Mesothelial cell of epicardium (in vitro differentiated cells): ENCODE measurements around the gene MFSD6. TPM values are rescaled to one million over a fixed set of nuclear protein-coding genes. Genes with fewer than 3 reads are reported as not detected.

Experiments
- DNase-seq, 2 experiments: peaks; one replicate each; pipeline ENCODE4 v3.0.0; 2021; ENCODE audit warnings: low spot score in 2 of 2; ENCODE audit not compliant: unreplicated experiment in 2 of 2
- H3K27ac Mint-ChIP-seq: 2 replicates; pipeline ENCODE4 v1.8.0; 2021; ENCODE audit warnings: mixed read lengths
- H3K27me3 Mint-ChIP-seq: 2 replicates; pipeline ENCODE4 v1.8.0; 2021; ENCODE audit warnings: low read depth, mixed read lengths
- H3K36me3 Mint-ChIP-seq: 2 replicates; pipeline ENCODE4 v1.8.0; 2021; ENCODE audit warnings: mixed read lengths
- H3K4me1 Mint-ChIP-seq: 2 replicates; pipeline ENCODE4 v1.8.0; 2021; ENCODE audit warnings: mixed read lengths
- H3K4me3 Mint-ChIP-seq: 2 replicates; pipeline ENCODE4 v1.8.0; 2021; ENCODE audit warnings: mild to moderate bottlenecking, moderate library complexity, mixed read lengths
- H3K9me3 Mint-ChIP-seq: 2 replicates; pipeline ENCODE4 v1.8.0; 2021; ENCODE audit warnings: mixed read lengths
- total RNA-seq: library from RNA; stranded (reverse); gene quantifications from 3 replicates; pipeline ENCODE4 v1.2.1, GENCODE V29; 2021
- TF ChIP-seq, protein P1 (sequence below): fragments of 200-600 bp; sonication (generic); IDR thresholded peaks from one replicate; pipeline ENCODE4 v1.5.0; 2021; ENCODE audit warnings: antibody characterized with exemption; ENCODE audit not compliant: unreplicated experiment

MFSD6 gene
- total RNA-seq, 1 donor from 2014 or later = 11.7 TPM

DNA sequence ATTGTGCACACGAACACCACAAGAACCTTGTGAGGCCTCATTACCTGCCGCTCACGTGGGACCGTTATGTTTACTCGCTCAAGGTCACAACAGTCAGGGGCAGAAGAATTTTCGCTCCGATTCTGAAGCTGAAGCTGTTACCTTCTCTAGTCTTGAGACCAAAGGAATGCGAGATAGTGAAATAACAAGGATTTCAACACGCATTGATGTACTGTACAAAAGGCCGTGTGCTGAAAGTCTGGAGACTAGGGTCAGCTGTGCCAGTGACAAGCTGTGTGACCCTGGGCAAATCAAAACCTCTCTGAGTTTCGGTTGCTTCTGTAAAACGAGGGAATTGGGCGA, 125.8 kb downstream of the MFSD6 start:
- Mint-ChIP-seq H3K4me1 (peaks cover 59% of the 10 kb centered on the region), H3K4me3 (peak overlapping the region; percentile 90), H3K36me3 (peaks cover 25% of the 10 kb centered on the region), H3K27ac (peak overlapping the region; percentile 99), H3K27me3 (no peaks in the 10 kb centered on the region), H3K9me3 (peaks cover 15% of the 10 kb centered on the region)
- no peak for DNase-seq
- TF ChIP-seq, protein P1, sequence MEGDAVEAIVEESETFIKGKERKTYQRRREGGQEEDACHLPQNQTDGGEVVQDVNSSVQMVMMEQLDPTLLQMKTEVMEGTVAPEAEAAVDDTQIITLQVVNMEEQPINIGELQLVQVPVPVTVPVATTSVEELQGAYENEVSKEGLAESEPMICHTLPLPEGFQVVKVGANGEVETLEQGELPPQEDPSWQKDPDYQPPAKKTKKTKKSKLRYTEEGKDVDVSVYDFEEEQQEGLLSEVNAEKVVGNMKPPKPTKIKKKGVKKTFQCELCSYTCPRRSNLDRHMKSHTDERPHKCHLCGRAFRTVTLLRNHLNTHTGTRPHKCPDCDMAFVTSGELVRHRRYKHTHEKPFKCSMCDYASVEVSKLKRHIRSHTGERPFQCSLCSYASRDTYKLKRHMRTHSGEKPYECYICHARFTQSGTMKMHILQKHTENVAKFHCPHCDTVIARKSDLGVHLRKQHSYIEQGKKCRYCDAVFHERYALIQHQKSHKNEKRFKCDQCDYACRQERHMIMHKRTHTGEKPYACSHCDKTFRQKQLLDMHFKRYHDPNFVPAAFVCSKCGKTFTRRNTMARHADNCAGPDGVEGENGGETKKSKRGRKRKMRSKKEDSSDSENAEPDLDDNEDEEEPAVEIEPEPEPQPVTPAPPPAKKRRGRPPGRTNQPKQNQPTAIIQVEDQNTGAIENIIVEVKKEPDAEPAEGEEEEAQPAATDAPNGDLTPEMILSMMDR = no peak

DNA sequence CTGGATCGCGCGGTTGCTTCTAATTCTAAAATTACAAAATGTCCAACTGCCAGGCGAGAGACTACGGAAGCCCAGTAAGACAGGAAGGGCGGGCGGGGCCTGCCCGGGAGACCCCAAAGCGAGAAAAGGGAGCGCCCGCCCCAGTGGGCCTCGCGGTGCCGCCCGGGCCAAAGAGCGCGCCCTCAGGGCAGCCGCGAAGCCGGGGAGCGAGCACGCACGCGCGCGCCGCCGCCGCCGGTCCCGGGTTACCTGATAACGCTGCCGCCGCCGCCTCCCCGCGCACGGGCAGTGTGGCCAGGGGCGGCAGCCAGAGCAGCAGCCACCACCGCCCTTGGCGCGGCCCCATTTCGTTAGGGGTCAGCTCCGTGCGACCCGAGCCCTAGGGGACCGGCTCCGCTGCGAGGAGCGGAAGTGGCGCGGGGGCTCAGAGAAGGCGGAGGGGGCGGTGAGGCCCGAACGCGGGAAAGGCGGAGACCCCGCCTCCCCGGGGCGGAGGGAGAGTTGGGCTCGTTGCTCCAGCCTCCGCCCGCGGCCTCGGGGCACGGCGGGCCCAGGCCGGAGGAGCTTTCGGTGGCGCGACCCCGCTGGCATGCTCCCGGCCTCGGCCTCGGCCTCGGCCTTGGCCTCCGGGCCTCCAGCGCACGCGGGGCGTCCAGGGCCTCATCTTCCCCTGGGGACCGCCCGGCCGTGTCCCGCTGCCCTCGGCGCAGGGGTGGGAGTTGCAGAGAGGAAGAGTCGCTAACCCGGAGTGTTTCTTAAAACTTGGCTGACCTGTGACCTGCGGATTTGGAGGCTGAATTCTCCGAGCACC, 126.4 kb downstream of the MFSD6 start, which contains the start of gene NEMP2:
NEMP2 (minus strand) TSS at position 413 of the 811 bp plus-strand sequence; CDS start at position 346, 67 bp downstream.
- Mint-ChIP-seq H3K9me3 (peaks cover 20% of the 10 kb centered on the region), H3K4me3 (peak within 1 kb of the TSS; percentile 90), H3K4me1 (peaks cover 54% of the 10 kb centered on the region), H3K36me3 (peaks cover 29% of the 10 kb centered on the region), H3K27me3 (no peaks in the 10 kb centered on the region), H3K27ac (peak within 1 kb of the TSS; percentile 99)
- DNase-seq = peak; percentile 50 to 74
- TF ChIP-seq, protein P1 = no peak

DNA sequence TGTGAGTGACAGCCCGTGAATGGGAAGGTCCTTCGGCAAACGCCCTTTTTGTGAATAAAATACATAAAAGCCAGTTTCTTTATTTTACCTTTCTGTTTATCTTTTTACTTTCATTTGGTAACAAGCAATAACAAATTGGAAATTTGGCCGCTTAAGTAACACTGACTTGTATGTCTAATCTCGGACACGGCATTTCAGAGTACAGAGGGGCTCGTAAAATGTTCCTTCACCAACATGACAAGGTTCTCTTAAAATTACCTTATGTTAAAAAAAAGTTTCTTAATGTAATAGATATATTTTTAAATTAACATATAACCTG, 126.9 kb downstream of the MFSD6 start:
- Mint-ChIP-seq H3K27ac (peak overlapping the region; percentile 96), H3K36me3 (peaks cover 33% of the 10 kb centered on the region), H3K27me3 (no peaks in the 10 kb centered on the region), H3K4me1 (peaks cover 48% of the 10 kb centered on the region), H3K4me3 (peak overlapping the region; percentile 83), H3K9me3 (peaks cover 25% of the 10 kb centered on the region)
- DNase-seq = no peak
- TF ChIP-seq, protein P1 = no peak

DNA sequence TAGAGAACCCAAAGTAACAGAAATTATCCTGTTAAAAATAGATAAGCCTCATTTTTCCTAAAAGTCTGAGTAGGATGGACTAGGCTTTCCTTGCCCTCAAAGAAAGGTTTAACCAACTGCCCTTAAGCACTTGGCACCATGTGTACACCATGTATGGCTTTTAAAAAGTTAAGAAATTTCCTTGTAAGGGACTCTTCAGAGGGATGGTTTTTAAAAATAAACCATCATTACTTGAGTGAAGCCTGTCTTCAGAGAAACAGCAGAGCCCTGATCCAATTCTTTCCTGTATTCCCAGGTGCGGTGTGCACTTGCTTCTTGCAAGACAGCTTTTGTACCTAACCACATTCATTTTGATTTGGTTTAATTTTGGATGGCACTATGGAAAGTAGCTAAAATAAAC, 127.4 kb downstream of the MFSD6 start:
- DNase-seq = no peak
- Mint-ChIP-seq H3K4me1 (peaks cover 43% of the 10 kb centered on the region), H3K36me3 (peaks cover 38% of the 10 kb centered on the region), H3K4me3 (peak overlapping the region; percentile 83), H3K27me3 (no peaks in the 10 kb centered on the region), H3K27ac (peak overlapping the region; percentile 82), H3K9me3 (peaks cover 30% of the 10 kb centered on the region)
- TF ChIP-seq, protein P1 = no peak

DNA sequence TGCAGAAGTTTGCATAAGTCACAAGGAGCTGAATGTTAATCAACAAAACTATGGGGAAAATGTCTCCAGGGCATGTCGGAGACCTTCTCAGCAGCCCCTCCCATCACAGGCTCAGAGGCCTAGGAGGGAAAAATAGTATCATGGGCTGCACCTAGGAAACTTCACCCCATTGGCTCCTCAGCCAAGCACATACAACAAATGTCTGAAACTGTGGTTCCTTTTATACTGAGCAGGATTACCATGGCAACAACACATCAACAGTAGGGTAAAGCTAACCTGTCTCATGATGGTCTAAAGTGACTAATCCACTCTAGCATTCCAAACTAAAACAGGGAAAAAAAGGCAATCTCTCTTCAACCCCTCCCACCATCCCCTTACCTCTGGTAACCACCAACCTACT, 129.6 kb downstream of the MFSD6 start:
- Mint-ChIP-seq H3K27me3 (no peaks in the 10 kb centered on the region), H3K9me3 (peaks cover 51% of the 10 kb centered on the region), H3K27ac (no peak overlapping the region), H3K4me1 (peaks cover 26% of the 10 kb centered on the region), H3K36me3 (peaks cover 58% of the 10 kb centered on the region), H3K4me3 (no peak overlapping the region)
- TF ChIP-seq, protein P1 = no peak
- DNase-seq = no peak
